HFFc6 (cell line): ENCODE data around the gene TSPAN18. TPM values are rescaled to one million over a fixed set of nuclear protein-coding genes. Genes with fewer than 3 reads are reported as not detected.

Source experiments
- DNase-seq: peaks from one replicate; pipeline ENCODE4 v3.0.0-alpha.2; 2018
- H3K27ac Mint-ChIP-seq: 2 replicates; pipeline ENCODE4 v1.8.0; 2020; ENCODE audit warnings: mild to moderate bottlenecking, mixed read lengths
- H3K27me3 Mint-ChIP-seq: 2 replicates; pipeline ENCODE4 v1.8.0; 2021; ENCODE audit warnings: mild to moderate bottlenecking, moderate library complexity, mixed read lengths; ENCODE audit not compliant: insufficient read depth
- H3K36me3 Mint-ChIP-seq: 2 replicates; pipeline ENCODE4 v1.8.0; 2021; ENCODE audit warnings: low read depth, mixed read lengths
- H3K4me1 Mint-ChIP-seq: 2 replicates; pipeline ENCODE4 v1.8.0; 2020; ENCODE audit warnings: low read depth, mixed read lengths
- H3K4me3 Mint-ChIP-seq: 2 replicates; pipeline ENCODE4 v1.8.0; 2020; ENCODE audit warnings: mild to moderate bottlenecking, moderate library complexity, mixed read lengths
- H3K9me3 Mint-ChIP-seq: 2 replicates; pipeline ENCODE4 v1.8.0; 2020; ENCODE audit warnings: mild to moderate bottlenecking, mixed read lengths
- total RNA-seq, 6 experiments: library from RNA; stranded (reverse); fragmentation: NEBNext Ultra II Directional; extraction: Animal tissue kit (Norgen Biotek cat#: 25700); gene quantifications; 2 replicates in 1 of 6; 3 replicates in 5 of 6; pipeline ENCODE4 v1.2.3, GENCODE V29; 2021
- TF ChIP-seq, protein P1 (sequence below): fragments of 200-600 bp; sonication (generic); IDR thresholded peaks from 2 replicates; pipeline ENCODE4 v1.5.0; 2021; ENCODE audit warnings: antibody characterized with exemption, mild to moderate bottlenecking

The TSPAN18 gene
- total RNA-seq, 6 experiments from 2014 or later: 0.09 TPM; not detected in 5

DNA sequence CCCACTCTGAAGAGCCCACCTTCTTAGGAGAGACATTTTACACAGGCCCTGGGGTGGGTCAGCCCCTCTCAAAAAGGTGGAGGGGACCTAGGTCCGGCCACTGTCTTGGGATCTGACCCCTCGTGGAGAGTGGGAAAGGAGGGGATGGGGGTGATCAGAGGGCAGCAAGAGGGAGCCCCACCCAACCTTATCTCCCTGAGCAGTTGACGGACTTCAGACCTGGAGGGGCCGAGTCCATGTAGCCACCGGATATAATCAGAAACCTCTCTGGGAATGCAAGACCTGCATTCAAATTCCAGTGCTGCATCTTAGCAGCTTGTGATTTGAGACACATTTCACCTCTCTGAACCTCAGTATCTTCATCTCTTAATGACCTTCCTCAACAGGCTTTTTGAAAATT is 179.9 kb downstream of the TSPAN18 start:
- no peak for DNase-seq
- Mint-ChIP-seq H3K4me3 (no peak overlapping the region), H3K9me3 (no peaks in the 10 kb centered on the region), H3K4me1 (no peaks in the 10 kb centered on the region), H3K27ac (no peak overlapping the region), H3K36me3 (no peaks in the 10 kb centered on the region), H3K27me3 (peaks cover 52% of the 10 kb centered on the region)
- TF ChIP-seq, protein P1, sequence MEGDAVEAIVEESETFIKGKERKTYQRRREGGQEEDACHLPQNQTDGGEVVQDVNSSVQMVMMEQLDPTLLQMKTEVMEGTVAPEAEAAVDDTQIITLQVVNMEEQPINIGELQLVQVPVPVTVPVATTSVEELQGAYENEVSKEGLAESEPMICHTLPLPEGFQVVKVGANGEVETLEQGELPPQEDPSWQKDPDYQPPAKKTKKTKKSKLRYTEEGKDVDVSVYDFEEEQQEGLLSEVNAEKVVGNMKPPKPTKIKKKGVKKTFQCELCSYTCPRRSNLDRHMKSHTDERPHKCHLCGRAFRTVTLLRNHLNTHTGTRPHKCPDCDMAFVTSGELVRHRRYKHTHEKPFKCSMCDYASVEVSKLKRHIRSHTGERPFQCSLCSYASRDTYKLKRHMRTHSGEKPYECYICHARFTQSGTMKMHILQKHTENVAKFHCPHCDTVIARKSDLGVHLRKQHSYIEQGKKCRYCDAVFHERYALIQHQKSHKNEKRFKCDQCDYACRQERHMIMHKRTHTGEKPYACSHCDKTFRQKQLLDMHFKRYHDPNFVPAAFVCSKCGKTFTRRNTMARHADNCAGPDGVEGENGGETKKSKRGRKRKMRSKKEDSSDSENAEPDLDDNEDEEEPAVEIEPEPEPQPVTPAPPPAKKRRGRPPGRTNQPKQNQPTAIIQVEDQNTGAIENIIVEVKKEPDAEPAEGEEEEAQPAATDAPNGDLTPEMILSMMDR: no peak

DNA sequence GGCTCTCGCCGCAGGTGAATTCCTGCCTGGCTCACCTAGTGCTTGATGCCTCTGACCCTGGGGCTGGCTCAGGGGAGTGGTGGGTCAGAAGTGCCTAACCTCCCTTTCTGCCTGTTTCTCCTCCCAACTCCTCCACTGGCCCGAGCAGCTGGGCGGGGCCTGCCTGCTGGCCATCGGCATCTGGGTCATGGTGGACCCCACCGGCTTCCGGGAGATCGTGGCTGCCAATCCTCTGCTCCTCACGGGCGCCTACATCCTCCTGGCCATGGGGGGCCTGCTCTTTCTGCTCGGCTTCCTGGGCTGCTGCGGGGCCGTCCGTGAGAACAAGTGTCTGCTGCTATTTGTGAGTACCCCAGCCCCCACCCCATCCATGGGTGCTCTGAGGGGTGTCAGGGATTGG is 182.8 kb downstream of the TSPAN18 start:
- DNase-seq: no peak
- H3K27me3 Mint-ChIP-seq: peaks cover 37% of the 10 kb centered on the region
- no peak overlapping the region for H3K4me3 Mint-ChIP-seq
- no peaks in the 10 kb centered on the region for H3K36me3 Mint-ChIP-seq
- TF ChIP-seq, protein P1: no peak
- no peaks in the 10 kb centered on the region for H3K4me1 Mint-ChIP-seq
- H3K9me3 Mint-ChIP-seq: no peaks in the 10 kb centered on the region
- H3K27ac Mint-ChIP-seq: no peak overlapping the region

DNA sequence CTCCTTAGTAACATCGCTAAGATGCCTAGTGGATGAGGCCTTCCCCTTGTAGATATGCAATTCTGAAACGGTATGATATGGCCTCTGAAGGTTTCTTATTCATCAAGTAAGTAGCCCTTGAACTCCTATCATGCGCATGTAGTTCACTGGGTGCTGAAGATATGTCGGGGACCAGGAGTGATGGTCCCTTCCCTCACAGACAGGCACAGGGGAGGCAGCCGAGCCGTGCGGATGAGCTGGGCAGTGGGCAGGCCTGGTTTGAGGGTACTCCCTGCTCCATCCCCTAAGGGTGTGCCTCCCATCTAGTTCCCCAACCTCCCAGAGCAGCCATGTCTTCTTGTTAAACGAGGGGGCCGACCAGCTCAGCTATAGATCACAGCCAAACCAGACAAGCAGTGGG is 183.8 kb downstream of the TSPAN18 start:
- H3K9me3 Mint-ChIP-seq: no peaks in the 10 kb centered on the region
- no peaks in the 10 kb centered on the region for H3K36me3 Mint-ChIP-seq
- H3K27me3 Mint-ChIP-seq: peaks cover 33% of the 10 kb centered on the region
- no peak overlapping the region for H3K4me3 Mint-ChIP-seq
- H3K4me1 Mint-ChIP-seq: no peaks in the 10 kb centered on the region
- no peak for DNase-seq
- TF ChIP-seq, protein P1: no peak
- H3K27ac Mint-ChIP-seq: no peak overlapping the region

DNA sequence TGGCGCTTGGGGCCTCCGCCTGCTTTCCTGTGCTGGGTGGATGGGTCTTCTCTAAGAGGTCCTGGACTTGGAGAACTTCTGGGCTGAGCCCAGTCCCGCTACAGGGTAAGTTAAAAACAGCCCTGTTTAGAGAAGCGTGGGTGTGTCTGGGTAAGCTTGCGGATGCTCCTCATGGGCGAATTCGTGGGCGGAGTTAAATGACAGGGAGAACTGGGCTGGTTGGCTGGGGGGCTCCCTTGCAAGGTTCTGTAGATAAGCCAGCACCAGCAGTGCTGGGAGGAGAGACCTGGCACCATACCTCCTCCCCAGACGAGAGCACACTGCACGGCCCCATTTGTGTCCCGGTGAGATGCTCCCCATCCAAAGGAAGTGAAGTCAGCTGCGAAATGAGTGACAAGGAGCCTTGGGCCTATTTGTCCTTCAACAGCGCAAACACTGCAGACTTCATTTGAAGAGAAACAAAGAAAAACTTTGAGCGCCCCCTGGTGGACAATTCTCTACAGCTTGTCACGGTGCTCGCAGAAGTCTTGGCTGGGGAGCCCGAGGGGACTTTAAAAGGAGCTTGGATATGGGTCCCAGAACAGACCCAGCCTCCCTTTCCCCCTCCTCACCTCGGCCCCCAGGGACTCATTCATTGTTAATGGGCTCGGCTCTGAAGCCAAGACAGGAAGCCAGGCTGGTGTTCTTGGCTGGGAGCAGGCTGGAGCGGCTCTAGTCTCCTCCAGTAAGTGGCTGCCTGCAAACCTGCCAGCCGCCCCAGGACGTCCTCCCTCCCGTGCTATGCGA is 184.5 kb downstream of the TSPAN18 start:
- Mint-ChIP-seq H3K27me3 (peaks cover 28% of the 10 kb centered on the region), H3K9me3 (no peaks in the 10 kb centered on the region), H3K36me3 (no peaks in the 10 kb centered on the region), H3K4me1 (no peaks in the 10 kb centered on the region), H3K4me3 (no peak overlapping the region), H3K27ac (no peak overlapping the region)
- DNase-seq: peak; percentile 71
- TF ChIP-seq, protein P1: peak; percentile 96

DNA sequence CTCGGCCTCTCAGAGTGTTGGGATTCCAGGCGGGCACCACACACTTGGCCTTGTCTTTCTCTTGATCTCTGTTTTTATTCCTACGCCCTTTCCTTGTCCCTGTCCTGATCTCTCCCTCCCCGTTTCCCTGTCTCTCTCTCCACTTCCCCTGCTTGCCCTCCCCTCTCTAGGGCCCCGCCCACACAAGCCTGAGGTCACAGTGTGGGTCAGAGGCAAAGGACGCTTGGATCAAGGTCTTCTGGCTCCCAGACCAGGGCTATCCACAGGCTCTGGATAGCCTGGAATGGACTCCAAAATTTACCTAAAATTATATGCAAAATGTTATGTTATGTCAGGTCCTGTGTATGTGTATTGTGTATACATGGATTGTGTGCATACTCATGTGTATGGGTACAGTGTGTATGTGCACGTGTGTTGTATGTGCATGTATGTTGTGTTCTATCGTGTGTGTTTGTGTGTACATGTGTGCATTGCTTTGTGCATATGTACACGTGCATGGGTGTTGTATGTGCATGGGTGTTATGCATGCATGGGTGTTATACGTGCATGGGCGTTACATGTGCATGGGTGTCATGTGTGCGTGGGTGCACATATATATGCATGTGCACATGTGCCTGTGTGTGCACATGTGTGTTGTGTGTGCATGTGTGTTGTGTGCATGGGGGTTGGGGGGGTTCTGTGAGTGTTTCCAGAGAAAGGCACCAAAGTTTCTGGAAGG is 185.7 kb downstream of the TSPAN18 start:
- DNase-seq: no peak
- Mint-ChIP-seq H3K4me3 (no peak overlapping the region), H3K9me3 (no peaks in the 10 kb centered on the region), H3K27ac (no peak overlapping the region), H3K27me3 (peaks cover 34% of the 10 kb centered on the region), H3K4me1 (no peaks in the 10 kb centered on the region), H3K36me3 (no peaks in the 10 kb centered on the region)
- TF ChIP-seq, protein P1: no peak
